ENCODE data around the gene MYF6. TPM values are rescaled to one million over a fixed set of nuclear protein-coding genes. Genes with fewer than 3 reads are reported as not detected.

Gene MYF6
- total and polyA plus RNA-seq, 2 donors (not counting 1 experiment from before 2014, with no cell fraction given) = not detected

GRCh38 chr12:80752464-80752863 is 45.0 kb downstream of the MYF6 start:
- no peak overlapping the region for H2AFZ ChIP-seq (ENCODE audit: insufficient read depth, low read depth, low read length, poor library complexity, severe bottlenecking)
- no peak overlapping the region for H3K4me2 ChIP-seq (replicated peaks; ENCODE audit: low read depth, low read length, poor library complexity, severe bottlenecking)
- no peaks in the 10 kb centered on the region for H3K27me3 Mint-ChIP-seq
- no peaks in the 10 kb centered on the region for H3K27me3 ChIP-seq (replicated peaks in 1 of 4; ENCODE audit: control extremely low read depth in 1 of 4, control insufficient read depth in 3 of 4, insufficient read depth in 4 of 4, low read length in 3 of 4)
- no peak for ATAC-seq (ENCODE audit: low read depth)
- H3K9me3 Mint-ChIP-seq (ENCODE audit: insufficient read depth) = no peaks in the 10 kb centered on the region
- H4K20me1 ChIP-seq (ENCODE audit: control insufficient read depth, insufficient read depth, low read length, poor library complexity, severe bottlenecking) = no peaks in the 10 kb centered on the region
- CTCF ChIA-PET = no interaction called here
- H3K4me1 ChIP-seq (ENCODE audit: control insufficient read depth in 2 of 2, insufficient read depth in 2 of 2, low read length in 2 of 2) = no peaks in the 10 kb centered on the region
- no peak overlapping the region for H3K27ac Mint-ChIP-seq
- H3K4me1 Mint-ChIP-seq = no peaks in the 10 kb centered on the region
- H3K36me3 ChIP-seq (replicated peaks in 1 of 2; ENCODE audit: control extremely low read depth in 1 of 2, control insufficient read depth in 1 of 2, extremely low read depth in 1 of 2, insufficient read depth in 2 of 2, low read length in 1 of 2) = no peaks in the 10 kb centered on the region
- H3K79me2 ChIP-seq (ENCODE audit: control insufficient read depth, insufficient read depth, low read length) = no peaks in the 10 kb centered on the region
- intact Hi-C loops (cut with micrococcal nuclease) = no loop called here
- H3K4me3 ChIP-seq (ENCODE audit: control extremely low read depth in 1 of 5, extremely low read depth in 1 of 5, insufficient read depth in 1 of 5, low read depth in 2 of 5, low read length in 4 of 5) = no peak overlapping the region
- no peak overlapping the region for H3K4me3 Mint-ChIP-seq
- H3K27ac ChIP-seq (ENCODE audit: low read length in 2 of 2) = no peak overlapping the region
- DNase-seq = no peak
- peaks cover 0 to 1% (median 0%) of the 10 kb centered on the region in 3 donors for H3K9me3 ChIP-seq (ENCODE audit: control extremely low read depth in 1 of 3, control insufficient read depth in 2 of 3, insufficient read depth in 1 of 3, low read length in 2 of 3)
- POLR2A ChIA-PET = no interaction called here
- TF ChIP-seq EZH2 (IDR thresholded peaks at IDR 0.05; ENCODE audit: borderline replicate concordance, insufficient read depth, low read depth, low read length, poor library complexity, severe bottlenecking) (no peak), CTCF (IDR thresholded peaks at IDR 0.05) (no peak)
- H3K9ac ChIP-seq (ENCODE audit: low read length) = no peak overlapping the region

- DNase-seq = no peak
- H3K9me3 Mint-ChIP-seq (ENCODE audit: insufficient read depth) = no peaks in the 10 kb centered on the region
- no peak overlapping the region for H3K27ac Mint-ChIP-seq
- Histone ChIP-seq H3K79me2 (ENCODE audit: control insufficient read depth, insufficient read depth, low read length) (no peaks in the 10 kb centered on the region), H3K4me1 (ENCODE audit: control insufficient read depth in 2 of 2, insufficient read depth in 2 of 2, low read length in 2 of 2) (no peaks in the 10 kb centered on the region), H3K36me3 (replicated peaks in 1 of 2; ENCODE audit: control extremely low read depth in 1 of 2, control insufficient read depth in 1 of 2, extremely low read depth in 1 of 2, insufficient read depth in 2 of 2, low read length in 1 of 2) (no peaks in the 10 kb centered on the region), H3K4me3 (ENCODE audit: control extremely low read depth in 1 of 5, extremely low read depth in 1 of 5, insufficient read depth in 1 of 5, low read depth in 2 of 5, low read length in 4 of 5) (no peak overlapping the region), H2AFZ (ENCODE audit: insufficient read depth, low read depth, low read length, poor library complexity, severe bottlenecking) (no peak overlapping the region), H3K9me3 (ENCODE audit: control extremely low read depth in 1 of 3, control insufficient read depth in 2 of 3, insufficient read depth in 1 of 3, low read length in 2 of 3) (peaks cover 0 to 1% (median 0%) of the 10 kb centered on the region in 3 donors), H3K9ac (ENCODE audit: low read length) (no peak overlapping the region), H3K27ac (ENCODE audit: low read length in 2 of 2) (no peak overlapping the region), H4K20me1 (ENCODE audit: control insufficient read depth, insufficient read depth, low read length, poor library complexity, severe bottlenecking) (no peaks in the 10 kb centered on the region), H3K4me2 (replicated peaks; ENCODE audit: low read depth, low read length, poor library complexity, severe bottlenecking) (no peak overlapping the region), H3K27me3 (replicated peaks in 1 of 4; ENCODE audit: control extremely low read depth in 1 of 4, control insufficient read depth in 3 of 4, insufficient read depth in 4 of 4, low read length in 3 of 4) (no peaks in the 10 kb centered on the region)
- H3K4me1 Mint-ChIP-seq = no peaks in the 10 kb centered on the region
- no peak overlapping the region for H3K4me3 Mint-ChIP-seq
- WGBS (ENCODE audit: insufficient coverage) = no CpG with 5 or more reads among the region's 3 CpGs
- ATAC-seq (ENCODE audit: low read depth) = no peak
- CTCF ChIA-PET = no interaction called here
- intact Hi-C loops (cut with micrococcal nuclease) = no loop called here
- TF ChIP-seq CTCF (IDR thresholded peaks at IDR 0.05) (no peak), EZH2 (IDR thresholded peaks at IDR 0.05; ENCODE audit: borderline replicate concordance, insufficient read depth, low read depth, low read length, poor library complexity, severe bottlenecking) (no peak)
- POLR2A ChIA-PET = no interaction called here
- no peaks in the 10 kb centered on the region for H3K27me3 Mint-ChIP-seq
These were observed 46.8 kb downstream of the MYF6 start for GRCh38 chr12:80754274-80754673.

Data from B cell (primary cell).